HepG2 (cell line): ENCODE measurements around the gene SMC6. TPM values are rescaled to one million over a fixed set of nuclear protein-coding genes. Genes with fewer than 3 reads are reported as not detected.

Experiments used
- ATF7-NPFF ChIP-seq: sonication (generic); formaldehyde crosslinking; IDR thresholded peaks from 2 replicates; pipeline ENCODE4 v1.8.1; 2023; ENCODE audit warnings: mild to moderate bottlenecking, low read depth, missing genetic modification reagents, moderate library complexity
- EZH2 ChIP-seq: conservative IDR thresholded peaks from 2 replicates; pipeline ENCODE4 v1.6.1; 2012; ENCODE audit warnings: mild to moderate bottlenecking, low read depth, low read length, moderate library complexity
- GABPA ChIP-seq, 2 experiments: IDR thresholded peaks; 2 replicates each; pipeline ENCODE4 v1.6.1; 2011 to 2016; ENCODE audit warnings: low read depth in 2 of 2, low read length in 1 of 2, missing biosample characterization in 1 of 2, missing genetic modification characterization in 1 of 2
- GATAD2A ChIP-seq: IDR thresholded peaks from 2 replicates; pipeline ENCODE4 v1.6.1; 2016
- NAIF1 ChIP-seq: sonication (generic); formaldehyde crosslinking; IDR thresholded peaks from 2 replicates; pipeline ENCODE4 v1.5.0; 2020; ENCODE audit warnings: mild to moderate bottlenecking, missing genetic modification reagents, borderline replicate concordance
- NFIC ChIP-seq: IDR thresholded peaks from 2 replicates; pipeline ENCODE4 v1.6.1; 2012; ENCODE audit warnings: mild to moderate bottlenecking, low read length, inconsistent platforms
- NFYC ChIP-seq: IDR thresholded peaks from 2 replicates; pipeline ENCODE4 v1.6.1; 2016; ENCODE audit warnings: missing genetic modification reagents, missing compliant biosample characterization
- NR3C1 ChIP-seq: sonication (generic); formaldehyde crosslinking; IDR thresholded peaks from 2 replicates; pipeline ENCODE4 v1.4.0; 2020; ENCODE audit warnings: missing genetic modification reagents
- RBFOX2 ChIP-seq: fragments of 200-400 bp; formaldehyde crosslinking; IDR thresholded peaks from 2 replicates; pipeline ENCODE4 v1.6.1; 2017; ENCODE audit warnings: low read depth, mild to moderate bottlenecking, low read length
- SIN3A ChIP-seq: IDR thresholded peaks from 2 replicates; pipeline ENCODE4 v1.6.1; 2011; ENCODE audit warnings: low read depth, mild to moderate bottlenecking, control low read depth, low read length, borderline replicate concordance
- SOX5 ChIP-seq: IDR thresholded peaks from 2 replicates; pipeline ENCODE4 v1.6.1; 2016; ENCODE audit warnings: borderline replicate concordance
- TAF15 ChIP-seq: fragments of 200-400 bp; formaldehyde crosslinking; IDR thresholded peaks from one replicate; pipeline ENCODE4 v1.6.1; 2018; ENCODE audit warnings: mild to moderate bottlenecking, low read depth, low read length; ENCODE audit not compliant: poor library complexity, severe bottlenecking
- YEATS2 ChIP-seq: sonication (generic); formaldehyde crosslinking; IDR thresholded peaks from 2 replicates; pipeline ENCODE4 v1.4.0; 2020; ENCODE audit warnings: missing genetic modification reagents, borderline replicate concordance
- ZNF143 ChIP-seq: sonication (generic); formaldehyde crosslinking; IDR thresholded peaks from 2 replicates; pipeline ENCODE4 v1.4.0; 2020; ENCODE audit warnings: missing genetic modification reagents
- ZNF33B ChIP-seq: sonication (generic); formaldehyde crosslinking; IDR thresholded peaks from 2 replicates; pipeline ENCODE4 v1.5.1; 2020; ENCODE audit warnings: mild to moderate bottlenecking, missing genetic modification reagents
- polyA plus RNA-seq, 8 experiments: library from polyadenylated mRNA; depleted of rRNA in 3 of 8; stranded (reverse) in 7 of 8; unstranded in 1 of 8; fragments of >200 nt; fragmentation: Illumina TruSeq in 4 of 8; extraction: Trizol in 4 of 8; gene quantifications; 2 replicates each; pipeline versions ENCODE4 v1.2.1 to v1.2.3, GENCODE V29; 2011 to 2016; ENCODE audit warnings: low read depth in 4 of 8, missing spikeins in 1 of 8, mixed read lengths in 1 of 8; ENCODE audit not compliant: insufficient read depth in 1 of 8
- total RNA-seq, 5 experiments: library from RNA; depleted of rRNA; stranded (reverse); fragments of >200 nt; fragmentation: Illumina TruSeq; extraction: Trizol; gene quantifications; 2 replicates each; pipeline ENCODE4 v1.2.3, GENCODE V29; 2016; ENCODE audit warnings: low read depth in 1 of 5
- TF ChIP-seq, protein P1 (sequence below): sonication (generic); formaldehyde crosslinking; IDR thresholded peaks from 2 replicates; pipeline ENCODE4 v1.5.1; 2020; ENCODE audit warnings: missing genetic modification reagents, mild to moderate bottlenecking, borderline replicate concordance
- TF ChIP-seq, protein P2 (sequence below): sonication (generic); formaldehyde crosslinking; IDR thresholded peaks from 2 replicates; pipeline ENCODE4 v1.5.1; 2020; ENCODE audit warnings: missing genetic modification reagents, mild to moderate bottlenecking, borderline replicate concordance
- TF ChIP-seq, protein P3 (sequence below): sonication (generic); formaldehyde crosslinking; IDR thresholded peaks from 2 replicates; pipeline ENCODE4 v1.8.0; 2022; ENCODE audit warnings: missing genetic modification reagents, low read depth, mild to moderate bottlenecking, borderline replicate concordance
- TF ChIP-seq, protein P4 (sequence below): sonication (generic); formaldehyde crosslinking; IDR thresholded peaks from 2 replicates; pipeline ENCODE4 v1.5.0; 2020; ENCODE audit warnings: missing genetic modification reagents
- TF ChIP-seq, protein P5 (sequence below): sonication (generic); formaldehyde crosslinking; IDR thresholded peaks from 2 replicates; pipeline ENCODE4 v1.8.0; 2022; ENCODE audit warnings: mild to moderate bottlenecking, missing genetic modification reagents; ENCODE audit not compliant: insufficient replicate concordance
- TF ChIP-seq, protein P6 (sequence below): sonication (generic); formaldehyde crosslinking; IDR thresholded peaks from 2 replicates; pipeline ENCODE4 v1.4.0; 2020; ENCODE audit warnings: missing genetic modification reagents

Gene SMC6
- total and polyA plus RNA-seq, 2 of the 13 experiments (the other 11 are each of a cell fraction or from before 2014, with no cell fraction given): 18.9 to 55.3 TPM

DNA sequence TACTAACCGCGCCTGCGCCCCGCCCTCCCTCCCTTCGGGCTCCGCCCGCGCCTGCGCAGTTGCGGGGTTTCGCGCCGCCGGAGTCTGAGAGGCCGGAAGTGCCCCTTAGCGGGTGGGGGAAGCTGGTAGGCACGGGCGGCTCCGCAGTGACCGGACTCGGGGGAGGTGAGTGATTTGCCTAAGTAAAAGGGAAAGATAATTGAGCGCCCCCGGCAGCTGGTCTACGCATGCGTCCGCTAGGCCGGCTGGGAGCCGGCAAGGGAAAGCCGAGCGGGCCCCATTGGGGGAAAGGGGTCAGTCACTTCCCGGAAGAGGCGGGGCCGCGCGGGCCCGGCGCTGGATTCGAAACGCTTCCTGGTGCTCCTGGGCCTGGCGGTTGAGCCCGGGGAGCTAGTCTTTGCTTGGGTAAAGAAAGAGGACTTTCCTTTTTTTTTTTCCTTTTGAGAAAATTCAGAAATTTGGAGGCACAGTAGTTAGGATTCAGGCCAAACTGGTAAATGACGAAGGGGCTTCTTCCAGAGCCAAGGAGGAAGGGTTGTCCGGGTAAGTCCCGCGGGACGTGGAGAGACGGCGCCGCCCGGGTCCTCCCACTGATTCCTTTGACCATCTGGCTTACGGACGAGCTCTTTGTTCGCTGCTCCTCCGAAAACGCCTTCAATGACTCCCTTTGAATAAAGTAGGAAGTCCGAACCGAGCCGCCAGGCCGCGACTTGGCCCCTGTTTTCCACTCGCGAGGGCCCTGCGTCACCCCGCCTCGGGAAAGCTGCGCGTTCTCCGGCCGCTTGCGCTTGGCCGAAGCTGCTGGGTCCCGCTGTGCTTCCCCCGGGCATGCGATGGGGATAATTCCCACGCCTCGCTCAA, at the start of gene SMC6, which contains the start of gene GEN1 (continued):
- TF ChIP-seq, protein P1, sequence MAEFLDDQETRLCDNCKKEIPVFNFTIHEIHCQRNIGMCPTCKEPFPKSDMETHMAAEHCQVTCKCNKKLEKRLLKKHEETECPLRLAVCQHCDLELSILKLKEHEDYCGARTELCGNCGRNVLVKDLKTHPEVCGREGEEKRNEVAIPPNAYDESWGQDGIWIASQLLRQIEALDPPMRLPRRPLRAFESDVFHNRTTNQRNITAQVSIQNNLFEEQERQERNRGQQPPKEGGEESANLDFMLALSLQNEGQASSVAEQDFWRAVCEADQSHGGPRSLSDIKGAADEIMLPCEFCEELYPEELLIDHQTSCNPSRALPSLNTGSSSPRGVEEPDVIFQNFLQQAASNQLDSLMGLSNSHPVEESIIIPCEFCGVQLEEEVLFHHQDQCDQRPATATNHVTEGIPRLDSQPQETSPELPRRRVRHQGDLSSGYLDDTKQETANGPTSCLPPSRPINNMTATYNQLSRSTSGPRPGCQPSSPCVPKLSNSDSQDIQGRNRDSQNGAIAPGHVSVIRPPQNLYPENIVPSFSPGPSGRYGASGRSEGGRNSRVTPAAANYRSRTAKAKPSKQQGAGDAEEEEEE (CRISPR knock-in tag): no peak; the same call in 1 of the 2 replicates
- TF ChIP-seq NAIF1 (CRISPR knock-in tag) (peak; percentile 82; the same call in 1 of the 2 replicates), NFIC (no peak), YEATS2 (CRISPR knock-in tag) (no peak), SOX5 (CRISPR knock-in tag) (no peak), SIN3A (peak; percentile 100), ZNF33B (no peak), RBFOX2 (peak; percentile 82), ATF7-NPFF (CRISPR knock-in tag) (no peak; the same call in none of the 2 replicates), EZH2 (no peak), TAF15 (peak; percentile 13), NFYC (peak; percentile 40; the same call in 1 of the 2 replicates), NR3C1 (CRISPR knock-in tag) (no peak), GATAD2A (CRISPR knock-in tag) (no peak), GABPA (IDR thresholded peaks at IDR 0.05; ENCODE audit: low read depth, low read length) (peak; percentile 87), GABPA (CRISPR knock-in tag; IDR thresholded peaks at IDR 0.05; ENCODE audit: low read depth) (peak; percentile 95), ZNF143 (no peak)
- TF ChIP-seq, protein P2, sequence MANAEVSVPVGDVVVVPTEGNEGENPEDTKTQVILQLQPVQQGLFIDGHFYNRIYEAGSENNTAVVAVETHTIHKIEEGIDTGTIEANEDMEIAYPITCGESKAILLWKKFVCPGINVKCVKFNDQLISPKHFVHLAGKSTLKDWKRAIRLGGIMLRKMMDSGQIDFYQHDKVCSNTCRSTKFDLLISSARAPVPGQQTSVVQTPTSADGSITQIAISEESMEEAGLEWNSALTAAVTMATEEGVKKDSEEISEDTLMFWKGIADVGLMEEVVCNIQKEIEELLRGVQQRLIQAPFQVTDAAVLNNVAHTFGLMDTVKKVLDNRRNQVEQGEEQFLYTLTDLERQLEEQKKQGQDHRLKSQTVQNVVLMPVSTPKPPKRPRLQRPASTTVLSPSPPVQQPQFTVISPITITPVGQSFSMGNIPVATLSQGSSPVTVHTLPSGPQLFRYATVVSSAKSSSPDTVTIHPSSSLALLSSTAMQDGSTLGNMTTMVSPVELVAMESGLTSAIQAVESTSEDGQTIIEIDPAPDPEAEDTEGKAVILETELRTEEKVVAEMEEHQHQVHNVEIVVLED (CRISPR knock-in tag): 0 out of 2 replicates have a peak, but pooled peaks have one; percentile 14
- TF ChIP-seq, protein P3, sequence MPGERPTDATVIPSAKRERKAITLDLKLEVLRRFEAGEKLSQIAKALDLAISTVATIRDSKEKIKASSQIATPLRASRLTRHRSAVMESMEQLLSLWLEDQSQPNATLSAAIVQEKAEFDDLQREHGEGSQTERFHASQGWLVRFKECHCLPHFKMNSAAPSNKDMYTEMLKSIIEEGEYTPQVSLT (CRISPR knock-in tag): no peak
- TF ChIP-seq, protein P4, sequence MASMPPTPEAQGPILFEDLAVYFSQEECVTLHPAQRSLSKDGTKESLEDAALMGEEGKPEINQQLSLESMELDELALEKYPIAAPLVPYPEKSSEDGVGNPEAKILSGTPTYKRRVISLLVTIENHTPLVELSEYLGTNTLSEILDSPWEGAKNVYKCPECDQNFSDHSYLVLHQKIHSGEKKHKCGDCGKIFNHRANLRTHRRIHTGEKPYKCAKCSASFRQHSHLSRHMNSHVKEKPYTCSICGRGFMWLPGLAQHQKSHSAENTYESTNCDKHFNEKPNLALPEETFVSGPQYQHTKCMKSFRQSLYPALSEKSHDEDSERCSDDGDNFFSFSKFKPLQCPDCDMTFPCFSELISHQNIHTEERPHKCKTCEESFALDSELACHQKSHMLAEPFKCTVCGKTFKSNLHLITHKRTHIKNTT: no peak
- TF ChIP-seq, protein P5, sequence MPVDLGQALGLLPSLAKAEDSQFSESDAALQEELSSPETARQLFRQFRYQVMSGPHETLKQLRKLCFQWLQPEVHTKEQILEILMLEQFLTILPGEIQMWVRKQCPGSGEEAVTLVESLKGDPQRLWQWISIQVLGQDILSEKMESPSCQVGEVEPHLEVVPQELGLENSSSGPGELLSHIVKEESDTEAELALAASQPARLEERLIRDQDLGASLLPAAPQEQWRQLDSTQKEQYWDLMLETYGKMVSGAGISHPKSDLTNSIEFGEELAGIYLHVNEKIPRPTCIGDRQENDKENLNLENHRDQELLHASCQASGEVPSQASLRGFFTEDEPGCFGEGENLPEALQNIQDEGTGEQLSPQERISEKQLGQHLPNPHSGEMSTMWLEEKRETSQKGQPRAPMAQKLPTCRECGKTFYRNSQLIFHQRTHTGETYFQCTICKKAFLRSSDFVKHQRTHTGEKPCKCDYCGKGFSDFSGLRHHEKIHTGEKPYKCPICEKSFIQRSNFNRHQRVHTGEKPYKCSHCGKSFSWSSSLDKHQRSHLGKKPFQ: no peak
- TF ChIP-seq, protein P6, sequence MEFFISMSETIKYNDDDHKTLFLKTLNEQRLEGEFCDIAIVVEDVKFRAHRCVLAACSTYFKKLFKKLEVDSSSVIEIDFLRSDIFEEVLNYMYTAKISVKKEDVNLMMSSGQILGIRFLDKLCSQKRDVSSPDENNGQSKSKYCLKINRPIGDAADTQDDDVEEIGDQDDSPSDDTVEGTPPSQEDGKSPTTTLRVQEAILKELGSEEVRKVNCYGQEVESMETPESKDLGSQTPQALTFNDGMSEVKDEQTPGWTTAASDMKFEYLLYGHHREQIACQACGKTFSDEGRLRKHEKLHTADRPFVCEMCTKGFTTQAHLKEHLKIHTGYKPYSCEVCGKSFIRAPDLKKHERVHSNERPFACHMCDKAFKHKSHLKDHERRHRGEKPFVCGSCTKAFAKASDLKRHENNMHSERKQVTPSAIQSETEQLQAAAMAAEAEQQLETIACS (CRISPR knock-in tag): no peak
